GM12878 (cell line): Measurements from ENCODE around the gene CCDC71L. TPM values are rescaled to one million over a fixed set of nuclear protein-coding genes. Genes with fewer than 3 reads are reported as not detected.

Experiments used
- ATAC-seq: fragments of 200-7000 bp; cut with Tn5 transposase; 3 replicates; pipeline ENCODE4 v1.9.1; 2020; ENCODE audit warnings: mild to moderate bottlenecking, moderate library complexity
- BruUV-seq: library from RNA; stranded (reverse); fragments of 400-500 nt; replicated peaks from 2 replicates; lab custom pipeline; 2021; lab: Mats Ljungman, UMichigan
- CTCF ChIA-PET: fragments of 300-600 bp; sonication (Branson Sonifier 250); formaldehyde crosslinking; extraction: SDS; loops from one replicate; lab custom pipeline; 2021; ENCODE audit warnings: inconsistent platforms; lab: Yijun Ruan, JAX
- POLR2A ChIA-PET: fragments of 350-600 bp; formaldehyde crosslinking; extraction: SDS; loops from one replicate; lab custom pipeline; 2021; ENCODE audit warnings: inconsistent platforms; lab: Charles Lee
- RAD21 ChIA-PET: fragments of 300-600 bp; sonication (Branson Sonifier 250); formaldehyde crosslinking; loops from one replicate; lab custom pipeline; 2023; ENCODE audit warnings: antibody characterized with exemption; ENCODE audit not compliant: unreplicated experiment; lab: Charles Lee
- SMC1A ChIA-PET: fragments of 300-600 bp; sonication (Branson Sonifier 250); formaldehyde crosslinking; loops from one replicate; lab custom pipeline; 2023; ENCODE audit not compliant: unreplicated experiment, uncharacterized antibody; lab: Charles Lee
- DNase-seq: peaks from one replicate; pipeline ENCODE4 v3.0.0-alpha.2; 2011; ENCODE audit warnings: low read depth, low spot score
- FAIRE-seq: peaks from 3 replicates; lab custom pipeline; 2011; peaks lifted over from hg19 to GRCh38; lab: Jason Lieb, UNC
- H2AFZ ChIP-seq: 2 replicates; pipeline ENCODE4 v1.6.0; 2011; ENCODE audit warnings: low read depth, low read length, control low read depth; ENCODE audit not compliant: control insufficient read depth
- H3K27ac ChIP-seq: 2 replicates; pipeline ENCODE4 v1.5.1; 2011; ENCODE audit warnings: control low read depth; ENCODE audit not compliant: control insufficient read depth, insufficient read depth
- H3K27me3 ChIP-seq, 2 experiments: replicated peaks in 1 of 2; 2 replicates each; pipeline versions ENCODE4 v1.6.0 to v1.6.1; 2011; ENCODE audit warnings: low read length in 1 of 2; ENCODE audit not compliant: control insufficient read depth in 2 of 2, insufficient read depth in 2 of 2
- H3K36me3 ChIP-seq, 2 experiments: 2 replicates each; pipeline ENCODE4 v1.5.1; 2011; ENCODE audit warnings: low read length in 1 of 2; ENCODE audit not compliant: control insufficient read depth in 2 of 2, insufficient read depth in 2 of 2
- H3K4me1 ChIP-seq: 2 replicates; pipeline ENCODE4 v1.6.1; 2011; ENCODE audit warnings: mild to moderate bottlenecking, low read length, moderate library complexity, mixed read lengths; ENCODE audit not compliant: control insufficient read depth, insufficient read depth
- H3K4me2 ChIP-seq: 2 replicates; pipeline ENCODE4 v1.6.0; 2011; ENCODE audit warnings: control low read depth; ENCODE audit not compliant: control insufficient read depth, insufficient read depth
- H3K4me3 ChIP-seq: fragments of 200-600 bp; sonication (generic); 2 replicates; pipeline ENCODE4 v1.5.1; 2016
- H3K79me2 ChIP-seq: 2 replicates; pipeline ENCODE4 v1.6.0; 2011; ENCODE audit warnings: low read length; ENCODE audit not compliant: control insufficient read depth, insufficient read depth
- H3K9ac ChIP-seq: 2 replicates; pipeline ENCODE4 v1.8.0; 2011; ENCODE audit warnings: low read length, control low read depth, mixed read lengths; ENCODE audit not compliant: control insufficient read depth, insufficient read depth
- H3K9me3 ChIP-seq: replicated peaks from 3 replicates; pipeline ENCODE4 v1.5.1; 2011; ENCODE audit warnings: mild to moderate bottlenecking, low read length; ENCODE audit not compliant: control insufficient read depth, insufficient read depth
- H4K20me1 ChIP-seq: 2 replicates; pipeline ENCODE4 v1.6.0; 2011; ENCODE audit not compliant: control insufficient read depth, insufficient read depth
- CHD1 ChIP-seq: IDR thresholded peaks from 2 replicates; pipeline ENCODE4 v1.6.1; 2012; ENCODE audit warnings: low read depth, low read length, improper control_type of control experiment
- EED ChIP-seq: sonication (generic); IDR thresholded peaks from 2 replicates; pipeline ENCODE4 v1.6.1; 2016; ENCODE audit warnings: antibody characterized with exemption, low read depth
- ESRRA ChIP-seq: IDR thresholded peaks from 2 replicates; pipeline ENCODE4 v1.6.1; 2012; ENCODE audit warnings: mild to moderate bottlenecking, low read length, improper control_type of control experiment
- IRF3 ChIP-seq: fragments of 450-650 bp; IDR thresholded peaks from 2 replicates; pipeline ENCODE4 v1.6.1; 2014; ENCODE audit warnings: mild to moderate bottlenecking
- JUND ChIP-seq: IDR thresholded peaks from 2 replicates; pipeline ENCODE4 v1.6.1; 2012; ENCODE audit warnings: low read depth, mild to moderate bottlenecking, low read length, improper control_type of control experiment, moderate library complexity
- MYB ChIP-seq: fragments of 150-350 bp; IDR thresholded peaks from 2 replicates; pipeline ENCODE4 v1.6.1; 2014; ENCODE audit warnings: mild to moderate bottlenecking, low read depth, low read length, borderline replicate concordance
- NR2C2 ChIP-seq: IDR thresholded peaks from 2 replicates; pipeline ENCODE4 v1.6.1; 2011; ENCODE audit warnings: borderline replicate concordance, low read depth; ENCODE audit not compliant: control insufficient read depth, insufficient read length
- PAX5 ChIP-seq: IDR thresholded peaks from 2 replicates; pipeline ENCODE4 v1.6.1; 2011; ENCODE audit warnings: low read depth, low read length, borderline replicate concordance
- RAD51 ChIP-seq: fragments of 450-650 bp; IDR thresholded peaks from 2 replicates; pipeline ENCODE4 v1.6.1; 2016; ENCODE audit warnings: moderate library complexity, mild to moderate bottlenecking, inconsistent platforms
- RBBP5 ChIP-seq: fragments of 200-600 bp; sonication (generic); conservative IDR thresholded peaks from 2 replicates; pipeline ENCODE4 v1.6.1; 2016
- SMC3 ChIP-seq: IDR thresholded peaks from 2 replicates; pipeline ENCODE4 v1.6.1; 2011; ENCODE audit warnings: low read length, improper control_type of control experiment, borderline replicate concordance
- SP1 ChIP-seq: IDR thresholded peaks from one replicate; pipeline ENCODE4 v1.6.1; 2011; ENCODE audit warnings: low read depth, low read length
- WRNIP1 ChIP-seq: IDR thresholded peaks from 2 replicates; pipeline ENCODE4 v1.6.1; 2011; ENCODE audit warnings: low read depth, low read length, improper control_type of control experiment, borderline replicate concordance
- ZNF384 ChIP-seq: IDR thresholded peaks from 2 replicates; pipeline ENCODE4 v1.6.1; 2012; ENCODE audit warnings: low read depth, mild to moderate bottlenecking, low read length, improper control_type of control experiment, borderline replicate concordance
- ZNF592 ChIP-seq: fragments of 450-650 bp; IDR thresholded peaks from 2 replicates; pipeline ENCODE4 v1.6.1; 2017; ENCODE audit warnings: mild to moderate bottlenecking, moderate library complexity
- WGBS: methylation state at CpG from one replicate; pipeline ENCODE4 v1.1.6; 2016; ENCODE audit warnings: low lambda C conversion rate; ENCODE audit not compliant: insufficient replicate concordance, insufficient coverage; ENCODE audit errors: missing lambda C conversion rate; 5-methylcytosine and 5-hydroxymethylcytosine counted together
- in situ Hi-C: fragments of 300-500 bp; cut with MboI; formaldehyde crosslinking; loops from 9 replicates; pipeline ENCODE4 v1.14.3; 2018; ENCODE audit warnings: mixed read lengths
- intact Hi-C: fragments of 100-400 bp; cut with micrococcal nuclease; formaldehyde crosslinking; loops from one replicate; pipeline ENCODE4 v1.14.2; 2022; ENCODE audit not compliant: unreplicated experiment
- polyA plus RNA-seq, 11 experiments: library from polyadenylated mRNA; depleted of rRNA in 4 of 11; unstranded in 6 of 11; stranded (reverse) in 5 of 11; fragments of >200 nt; fragmentation: Nextera tagmentation in 4 of 11; fragmentation: Illumina TruSeq in 1 of 11; extraction: Ambion mirVana in 4 of 11; extraction: Trizol in 1 of 11; gene quantifications; 1 replicate in 1 of 11; 2 replicates in 10 of 11; pipeline versions ENCODE4 v1.2.1 to v1.2.3, GENCODE V29; 2011 to 2016; ENCODE audit warnings: inconsistent platforms in 2 of 11, missing spikeins in 2 of 11, low read depth in 1 of 11
- total RNA-seq, 4 experiments: library from RNA; depleted of rRNA in 3 of 4; stranded (reverse); fragments of >200 nt in 3 of 4; fragmentation: Illumina TruSeq in 1 of 4; extraction: Trizol in 1 of 4; gene quantifications; 2 replicates each; pipeline versions ENCODE4 v1.2.1 to v1.2.3, GENCODE V29; 2013 to 2021
- TF ChIP-seq, protein P1 (sequence below): fragments of 450-650 bp; IDR thresholded peaks from 2 replicates; pipeline ENCODE4 v1.6.1; 2017; ENCODE audit warnings: mild to moderate bottlenecking

Gene CCDC71L
- total and polyA plus RNA-seq, 10 of the 15 experiments (the other 5 are each of a cell fraction or from before 2014, with no cell fraction given): 1.1 to 20.7 (median 3.8) TPM

GRCh38 chr7:106653488-106653887, 7.5 kb downstream of the CCDC71L start (continued):
- TF ChIP-seq IRF3 (no peak), SP1 (no peak), MYB (no peak), ZNF384 (no peak)

DNA sequence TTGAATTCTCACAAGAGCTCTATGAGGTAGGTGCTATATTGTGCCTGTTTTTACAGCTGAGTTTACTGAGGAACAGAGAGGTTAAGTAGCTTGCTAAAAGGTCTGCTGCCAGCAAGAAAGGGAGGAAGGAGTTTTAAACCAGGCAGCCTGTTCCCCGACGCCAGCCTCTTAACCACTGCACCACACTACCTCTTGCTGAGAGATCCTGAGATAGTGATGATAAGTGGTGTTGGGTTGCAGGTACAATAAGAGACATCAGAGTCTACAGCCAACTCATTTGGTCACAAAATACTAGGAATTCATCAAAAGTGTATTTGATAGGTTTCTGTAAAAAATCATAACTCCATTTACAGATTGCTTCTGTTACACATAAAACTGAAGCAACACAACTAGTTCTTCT, 8.0 kb downstream of the CCDC71L start:
- no peaks in the 10 kb centered on the region for H3K9me3 ChIP-seq
- SMC1A ChIA-PET: interaction anchor here (0.6 to 4.1 kb wide), 5 partner anchors 26 to 397 kb away, joined by 3 to 30 read pairs (median 6); no protein-coding TSS in a partner anchor
- no peak overlapping the region for H2AFZ ChIP-seq
- H3K4me1 ChIP-seq: no peaks in the 10 kb centered on the region
- no peak for DNase-seq
- BruUV-seq: no TSS peak
- in situ Hi-C loops: no loop called here
- POLR2A ChIA-PET: no interaction called here
- no peaks in the 10 kb centered on the region for H3K27me3 ChIP-seq
- FAIRE-seq: no peak
- no peak for ATAC-seq
- H3K79me2 ChIP-seq: no peaks in the 10 kb centered on the region
- intact Hi-C loops: no loop called here
- CTCF ChIA-PET: interaction anchor here (0.9 to 3.2 kb wide), 6 partner anchors 83 to 476 kb away, joined by 3 to 26 read pairs (median 4); no protein-coding TSS in a partner anchor
- 84% methylated on average over 2 of the region's 2 CpGs for WGBS
- no peak overlapping the region for H3K4me2 ChIP-seq
- RAD21 ChIA-PET: interaction anchor here (1.6 to 1.7 kb wide), 2 partner anchors 84 to 110 kb away, joined by 6 read pairs; no protein-coding TSS in a partner anchor
- H4K20me1 ChIP-seq: no peaks in the 10 kb centered on the region
- no peak overlapping the region for H3K27ac ChIP-seq
- H3K9ac ChIP-seq: no peak overlapping the region
- no peak overlapping the region for H3K4me3 ChIP-seq
- no peaks in the 10 kb centered on the region for H3K36me3 ChIP-seq
- TF ChIP-seq RAD51: no peak
- TF ChIP-seq CHD1: no peak
- TF ChIP-seq RBBP5: no peak
- TF ChIP-seq EED: no peak
- no peak for TF ChIP-seq WRNIP1
- no peak for TF ChIP-seq IRF3
- no peak for TF ChIP-seq JUND
- no peak for TF ChIP-seq ESRRA
- TF ChIP-seq SMC3: no peak
- no peak for TF ChIP-seq ZNF592
- TF ChIP-seq PAX5: no peak
- TF ChIP-seq, protein P1, sequence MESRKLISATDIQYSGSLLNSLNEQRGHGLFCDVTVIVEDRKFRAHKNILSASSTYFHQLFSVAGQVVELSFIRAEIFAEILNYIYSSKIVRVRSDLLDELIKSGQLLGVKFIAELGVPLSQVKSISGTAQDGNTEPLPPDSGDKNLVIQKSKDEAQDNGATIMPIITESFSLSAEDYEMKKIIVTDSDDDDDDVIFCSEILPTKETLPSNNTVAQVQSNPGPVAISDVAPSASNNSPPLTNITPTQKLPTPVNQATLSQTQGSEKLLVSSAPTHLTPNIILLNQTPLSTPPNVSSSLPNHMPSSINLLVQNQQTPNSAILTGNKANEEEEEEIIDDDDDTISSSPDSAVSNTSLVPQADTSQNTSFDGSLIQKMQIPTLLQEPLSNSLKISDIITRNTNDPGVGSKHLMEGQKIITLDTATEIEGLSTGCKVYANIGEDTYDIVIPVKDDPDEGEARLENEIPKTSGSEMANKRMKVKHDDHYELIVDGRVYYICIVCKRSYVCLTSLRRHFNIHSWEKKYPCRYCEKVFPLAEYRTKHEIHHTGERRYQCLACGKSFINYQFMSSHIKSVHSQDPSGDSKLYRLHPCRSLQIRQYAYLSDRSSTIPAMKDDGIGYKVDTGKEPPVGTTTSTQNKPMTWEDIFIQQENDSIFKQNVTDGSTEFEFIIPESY: no peak
- no peak for TF ChIP-seq NR2C2
